ENCODE measurements around the gene ZIC2.

The ZIC2 gene

DNA sequence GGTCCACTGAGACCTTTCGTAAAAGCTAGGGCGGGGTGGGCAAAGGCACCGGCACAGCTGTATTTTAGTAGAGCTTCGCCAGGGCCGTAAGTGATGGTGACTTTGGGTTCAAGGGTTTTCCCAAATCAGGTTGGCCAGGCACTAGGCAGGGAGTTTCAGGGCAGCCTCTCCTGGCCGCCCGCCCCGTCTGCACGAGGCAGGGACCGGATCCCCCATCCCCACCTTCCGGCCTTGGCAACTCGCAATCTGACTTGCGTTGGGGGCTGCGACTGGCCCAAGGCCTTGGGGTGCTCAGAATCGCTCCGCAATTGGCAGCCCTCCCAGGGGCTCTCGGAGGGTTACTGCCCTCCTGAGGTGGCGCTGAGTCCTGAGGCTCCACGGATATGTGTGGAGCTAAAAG is 6.0 kb upstream of the ZIC2 start:
- no peak overlapping the region for H3K4me3 ChIP-seq (ENCODE audit: low read length)

DNA sequence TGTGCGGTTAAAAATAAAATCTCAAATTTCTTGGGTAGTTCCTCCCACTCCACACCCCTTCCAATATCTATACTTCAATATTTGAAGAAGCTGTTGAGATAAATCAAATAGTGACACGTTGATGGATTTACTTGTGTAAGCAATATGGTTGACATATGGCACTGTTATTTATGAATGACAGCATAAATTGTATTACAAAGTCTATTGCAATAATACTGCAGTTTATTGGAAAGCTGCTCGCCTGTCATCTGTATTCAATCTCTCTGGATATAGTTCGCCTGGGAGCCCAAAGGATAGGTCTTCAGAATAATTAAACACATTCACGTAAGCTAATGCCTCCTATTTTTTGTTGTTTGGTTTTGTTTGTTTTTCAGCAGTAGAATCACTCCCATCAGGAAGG is 5.0 kb upstream of the ZIC2 start:
- TF ChIP-seq, protein P1, sequence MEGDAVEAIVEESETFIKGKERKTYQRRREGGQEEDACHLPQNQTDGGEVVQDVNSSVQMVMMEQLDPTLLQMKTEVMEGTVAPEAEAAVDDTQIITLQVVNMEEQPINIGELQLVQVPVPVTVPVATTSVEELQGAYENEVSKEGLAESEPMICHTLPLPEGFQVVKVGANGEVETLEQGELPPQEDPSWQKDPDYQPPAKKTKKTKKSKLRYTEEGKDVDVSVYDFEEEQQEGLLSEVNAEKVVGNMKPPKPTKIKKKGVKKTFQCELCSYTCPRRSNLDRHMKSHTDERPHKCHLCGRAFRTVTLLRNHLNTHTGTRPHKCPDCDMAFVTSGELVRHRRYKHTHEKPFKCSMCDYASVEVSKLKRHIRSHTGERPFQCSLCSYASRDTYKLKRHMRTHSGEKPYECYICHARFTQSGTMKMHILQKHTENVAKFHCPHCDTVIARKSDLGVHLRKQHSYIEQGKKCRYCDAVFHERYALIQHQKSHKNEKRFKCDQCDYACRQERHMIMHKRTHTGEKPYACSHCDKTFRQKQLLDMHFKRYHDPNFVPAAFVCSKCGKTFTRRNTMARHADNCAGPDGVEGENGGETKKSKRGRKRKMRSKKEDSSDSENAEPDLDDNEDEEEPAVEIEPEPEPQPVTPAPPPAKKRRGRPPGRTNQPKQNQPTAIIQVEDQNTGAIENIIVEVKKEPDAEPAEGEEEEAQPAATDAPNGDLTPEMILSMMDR (conservative IDR thresholded peaks at IDR 0.05; ENCODE audit: low read length) = no peak
- DNase-seq (ENCODE audit: low read depth) = no peak

More for the DNA sequence above, 6.0 kb upstream of the ZIC2 start:
- TF ChIP-seq, protein P1 (conservative IDR thresholded peaks at IDR 0.05; ENCODE audit: low read length) = no peak
- no peak for DNase-seq (ENCODE audit: low read depth)

DNA sequence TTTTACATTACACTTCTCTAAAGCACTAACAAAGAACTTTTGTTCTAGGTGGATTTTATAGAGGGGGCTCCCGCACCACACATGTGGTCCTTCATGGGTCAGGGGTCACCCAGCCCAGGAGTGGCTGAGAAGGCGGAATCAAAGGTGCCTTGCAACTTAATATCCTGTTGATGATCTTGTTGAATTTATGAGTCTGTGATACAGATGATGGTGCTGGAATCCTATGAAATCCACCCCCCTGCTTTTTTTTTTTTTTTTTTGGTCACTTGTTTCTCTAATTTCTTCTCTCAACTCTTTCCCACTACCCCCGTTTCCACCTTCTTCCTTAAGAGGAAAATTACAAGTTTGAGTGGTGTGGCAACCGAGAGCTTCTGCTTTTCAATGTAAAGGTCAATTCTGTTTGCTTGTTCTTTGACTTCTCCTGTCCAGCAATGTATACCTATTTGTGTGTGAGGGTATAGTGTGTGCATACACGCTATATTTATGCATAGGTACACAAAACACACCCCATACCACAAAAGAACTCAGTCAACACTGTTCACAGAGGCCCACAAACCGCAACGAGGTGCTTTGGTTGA is 4.2 kb upstream of the ZIC2 start:
- no peak for DNase-seq (ENCODE audit: low read depth)
- H3K4me3 ChIP-seq (ENCODE audit: low read length) = no peak overlapping the region
- TF ChIP-seq, protein P1 (conservative IDR thresholded peaks at IDR 0.05; ENCODE audit: low read length) = no peak

More for the DNA sequence above, 5.0 kb upstream of the ZIC2 start:
- H3K4me3 ChIP-seq (ENCODE audit: low read length) = no peak overlapping the region

DNA sequence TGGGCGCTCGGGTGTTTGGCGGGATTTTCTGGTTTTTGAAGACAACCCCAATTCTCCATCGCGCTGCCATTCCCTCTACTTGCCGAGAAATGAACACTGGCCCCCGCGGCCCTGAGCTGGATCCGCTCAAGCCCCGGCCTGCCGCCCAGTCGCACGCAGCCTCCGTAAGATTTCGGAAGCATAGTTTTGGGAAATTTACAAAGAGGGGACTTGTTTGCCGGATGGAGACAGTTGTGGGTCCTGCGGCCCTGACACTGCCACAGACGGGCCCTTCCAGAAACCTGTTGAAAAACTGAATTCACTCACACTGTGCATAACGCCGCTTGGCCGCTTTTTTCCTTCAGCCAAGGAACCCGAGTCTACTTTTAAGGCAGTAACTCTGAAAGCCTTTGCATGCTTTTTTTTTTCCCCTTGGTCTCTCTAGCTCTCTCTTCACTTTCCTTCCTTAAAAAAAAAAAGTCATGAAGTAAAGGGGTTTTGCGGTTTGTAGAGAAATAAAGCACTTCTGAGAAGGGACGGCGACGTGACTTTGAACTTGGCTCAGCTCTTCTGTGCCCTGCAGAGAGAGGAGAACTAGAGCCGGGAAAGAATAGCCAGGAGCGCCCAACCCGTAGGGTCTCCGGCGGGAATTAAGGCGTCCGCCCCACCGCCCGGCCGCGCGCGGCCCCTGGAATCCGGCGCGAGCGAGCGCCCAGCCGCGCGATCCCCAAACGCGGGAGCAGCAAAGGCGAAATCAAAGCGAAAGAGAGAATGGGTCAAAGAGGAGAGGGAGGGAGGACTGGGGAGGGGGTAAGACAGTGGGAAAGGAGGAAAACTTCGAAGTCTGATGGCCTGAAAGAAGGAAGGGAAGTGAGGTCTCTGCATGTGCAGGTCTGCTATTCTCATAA is 3.4 kb upstream of the ZIC2 start:
- TF ChIP-seq, protein P1 (conservative IDR thresholded peaks at IDR 0.05; ENCODE audit: low read length) = no peak
- no peak for DNase-seq (ENCODE audit: low read depth)
- H3K4me3 ChIP-seq (ENCODE audit: low read length) = no peak overlapping the region

DNA sequence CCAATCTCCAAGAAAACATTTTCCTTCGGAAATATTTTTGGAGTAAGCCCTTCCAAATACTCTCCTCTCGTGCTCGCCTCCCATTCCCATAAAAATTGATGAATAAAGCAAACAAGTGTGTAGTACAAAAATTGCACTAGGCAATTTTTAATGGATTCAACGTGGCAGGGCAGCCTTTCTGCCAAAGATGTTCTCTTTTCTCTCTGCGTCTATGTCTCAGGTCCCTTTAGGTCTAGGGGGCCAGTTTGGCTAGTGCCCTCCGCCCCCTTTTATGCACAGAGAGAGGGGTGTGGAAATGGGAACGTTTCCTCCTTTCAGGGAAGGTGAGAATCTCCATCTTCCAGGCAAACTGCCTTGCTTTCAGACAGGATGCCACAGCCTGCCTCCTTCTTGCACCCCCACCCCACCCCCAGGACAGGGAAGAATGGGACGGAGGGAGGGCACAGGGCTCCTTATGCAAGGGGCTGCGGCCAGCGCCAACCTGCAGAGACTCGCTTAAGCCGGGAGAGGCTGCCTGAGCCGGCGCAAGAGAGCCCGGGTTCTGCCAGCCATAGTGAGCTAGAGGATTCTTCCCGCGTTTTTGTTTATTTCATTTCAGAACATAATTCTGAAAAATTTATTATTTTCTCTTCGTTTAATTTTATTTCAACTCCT is 2.7 kb upstream of the ZIC2 start:
- TF ChIP-seq, protein P1 (conservative IDR thresholded peaks at IDR 0.05; ENCODE audit: low read length) = no peak
- no peak overlapping the region for H3K4me3 ChIP-seq (ENCODE audit: low read length)
- no peak for DNase-seq (ENCODE audit: low read depth)

DNA sequence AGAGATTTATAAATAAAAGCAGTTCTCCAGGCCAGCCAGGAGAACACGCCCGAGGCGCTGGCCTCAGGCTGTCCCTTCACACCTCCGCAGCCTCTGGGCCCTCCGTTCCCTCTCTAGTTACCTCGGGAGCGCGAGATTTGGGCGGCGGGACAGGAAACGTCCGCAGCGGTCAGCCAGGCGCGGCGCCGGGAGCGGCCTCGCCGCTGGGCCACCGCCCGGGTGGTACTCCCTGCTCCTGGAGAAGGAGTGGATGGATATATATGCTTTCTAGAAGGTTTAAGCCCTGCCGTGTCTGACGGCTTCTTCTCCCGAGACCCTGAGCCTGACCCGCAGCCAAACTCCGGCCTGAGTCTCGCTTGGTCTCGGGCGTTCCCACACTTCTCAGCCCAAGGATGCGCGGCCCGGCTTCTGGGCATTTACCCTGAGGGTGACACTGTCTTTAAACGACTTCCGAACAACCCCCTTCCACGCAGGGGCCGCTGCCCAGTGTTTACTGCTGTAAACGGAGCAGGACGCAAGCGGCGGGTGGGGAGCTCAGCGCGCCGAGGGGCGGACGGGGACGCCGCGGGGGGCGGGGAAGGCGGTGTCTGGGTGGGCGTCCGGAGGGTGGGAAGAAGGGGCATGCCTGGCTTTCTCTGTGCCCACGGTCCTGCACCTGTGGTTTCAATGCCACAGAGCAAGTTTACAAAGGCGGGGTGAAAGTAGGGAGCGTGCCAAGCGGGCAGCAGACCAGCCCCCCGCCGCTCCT is 2.0 kb upstream of the ZIC2 start:
- no peak for DNase-seq (ENCODE audit: low read depth)
- TF ChIP-seq, protein P1 (conservative IDR thresholded peaks at IDR 0.05; ENCODE audit: low read length) = no peak
- no peak overlapping the region; the same call in 1 of the 2 replicates for H3K4me3 ChIP-seq (ENCODE audit: low read length)

All from AG10803 (cell line).